K562 (cell line): ENCODE measurements around the gene DDHD1. TPM values are rescaled to one million over a fixed set of nuclear protein-coding genes. Genes with fewer than 3 reads are reported as not detected.

Experiments
- ATAC-seq: fragments of 200-7000 bp; cut with Tn5 transposase; 3 replicates; pipeline ENCODE4 v1.9.1; 2020; ENCODE audit warnings: moderate library complexity
- BruUV-seq: library from RNA; stranded (reverse); fragments of 400-500 nt; replicated peaks from 2 replicates; lab custom pipeline; 2021; lab: Mats Ljungman, UMichigan
- CTCF ChIA-PET: fragments of 300-600 bp; formaldehyde crosslinking; extraction: SDS; loops from one replicate; lab custom pipeline; 2021; ENCODE audit warnings: low intra/inter-chr PET ratio; lab: Yijun Ruan, JAX
- POLR2A ChIA-PET: fragments of 300-600, 350-650 bp; sonication (Branson Sonifier 250); formaldehyde crosslinking; extraction: SDS; loops from one replicate; lab custom pipeline; 2021; ENCODE audit warnings: antibody characterized with exemption, inconsistent platforms; lab: Yijun Ruan, JAX
- DNase-seq, 4 experiments: peaks; one replicate each; pipeline versions ENCODE4 v3.0.0 to v3.0.0-alpha.2; 2011 to 2018; ENCODE audit warnings: low spot score in 3 of 4, mixed read lengths in 3 of 4; ENCODE audit errors: extremely low read depth in 1 of 4
- FAIRE-seq: peaks from 2 replicates; lab custom pipeline; 2011; peaks lifted over from hg19 to GRCh38; lab: Jason Lieb, UNC
- H2AFZ ChIP-seq: 2 replicates; pipeline ENCODE4 v1.6.0; 2011; ENCODE audit warnings: low read depth, low read length, control low read depth, inconsistent platforms
- H3K27ac ChIP-seq: fragments of 200-600 bp; 3 replicates; pipeline ENCODE4 v1.8.0; 2011; ENCODE audit warnings: low read depth, mild to moderate bottlenecking, control low read depth, inconsistent platforms, low read length, moderate library complexity, mixed read lengths; ENCODE audit errors: extremely low read depth
- H3K27me3 ChIP-seq, 2 experiments: fragments of 300-600 bp in 1 of 2; 2 replicates in 1 of 2; 3 replicates in 1 of 2; pipeline versions ENCODE4 v1.6.0 to v1.8.0; 2011; ENCODE audit warnings: inconsistent platforms in 2 of 2, low read length in 2 of 2, mild to moderate bottlenecking in 1 of 2, mixed read lengths in 1 of 2, moderate library complexity in 1 of 2; ENCODE audit not compliant: control insufficient read depth in 2 of 2, insufficient read depth in 2 of 2
- H3K36me3 ChIP-seq: fragments of 300-600 bp; 3 replicates; pipeline ENCODE4 v1.8.0; 2011; ENCODE audit warnings: mild to moderate bottlenecking, low read length, inconsistent platforms; ENCODE audit not compliant: control insufficient read depth, insufficient read depth
- H3K4me1 ChIP-seq, 2 experiments: fragments of 200-600 bp in 1 of 2; replicated peaks in 1 of 2; 2 replicates in 1 of 2; 3 replicates in 1 of 2; pipeline versions ENCODE4 v1.5.1 to v1.8.0; 2011; ENCODE audit warnings: inconsistent platforms in 2 of 2, low read length in 2 of 2, mild to moderate bottlenecking in 1 of 2, mixed read lengths in 1 of 2, moderate library complexity in 1 of 2; ENCODE audit not compliant: control insufficient read depth in 2 of 2, insufficient read depth in 2 of 2
- H3K4me2 ChIP-seq: 2 replicates; pipeline ENCODE4 v1.6.1; 2011; ENCODE audit warnings: low read length, control low read depth, inconsistent platforms, mixed read lengths; ENCODE audit not compliant: insufficient read depth
- H3K4me3 ChIP-seq: fragments of 200-600 bp; sonication (generic), shearing (Covaris generic); 2 replicates; pipeline ENCODE4 v1.5.1; 2016; ENCODE audit warnings: control low read depth, inconsistent platforms
- H3K79me2 ChIP-seq: fragments of 200-600 bp; 3 replicates; pipeline ENCODE4 v1.8.0; 2011; ENCODE audit warnings: low read length, inconsistent platforms; ENCODE audit not compliant: control insufficient read depth, insufficient read depth
- H3K9ac ChIP-seq, 2 experiments: 2 replicates each; pipeline versions ENCODE4 v1.6.0 to v1.6.1; 2011; ENCODE audit warnings: low read depth in 2 of 2, low read length in 2 of 2, control low read depth in 1 of 2, inconsistent platforms in 1 of 2, mild to moderate bottlenecking in 1 of 2, mixed read lengths in 1 of 2; ENCODE audit not compliant: insufficient read depth in 1 of 2
- H3K9me1 ChIP-seq: one replicate; pipeline ENCODE4 v1.6.0; 2011; ENCODE audit warnings: inconsistent platforms, mild to moderate bottlenecking, low read length, moderate library complexity; ENCODE audit not compliant: control insufficient read depth, insufficient read depth
- H3K9me3 ChIP-seq: replicated peaks from 2 replicates; pipeline ENCODE4 v1.5.1; 2011; ENCODE audit warnings: low read depth, low read length, inconsistent platforms; ENCODE audit not compliant: control insufficient read depth, insufficient read depth
- H4K20me1 ChIP-seq: replicated peaks from 2 replicates; pipeline ENCODE4 v1.6.1; 2011; ENCODE audit warnings: low read length, inconsistent platforms, mixed read lengths; ENCODE audit not compliant: control insufficient read depth, insufficient read depth
- C11orf30 ChIP-seq: fragments of 450-650 bp; IDR thresholded peaks from 2 replicates; pipeline ENCODE4 v1.6.1; 2016; ENCODE audit warnings: low read depth, mild to moderate bottlenecking
- CBFA2T3 ChIP-seq: fragments of 450-650 bp; IDR thresholded peaks from 2 replicates; pipeline ENCODE4 v1.6.1; 2017
- FOXJ2 ChIP-seq: fragments of 200-800 bp; sonication (Bioruptor generic); IDR thresholded peaks from 2 replicates; pipeline ENCODE4 v1.6.1; 2016; ENCODE audit warnings: missing genetic modification characterization, missing compliant biosample characterization
- FOXK2 ChIP-seq, 2 experiments: fragments of 450-650 bp; IDR thresholded peaks in 1 of 2; conservative IDR thresholded peaks in 1 of 2; 2 replicates each; pipeline ENCODE4 v1.6.1; 2016; ENCODE audit warnings: low read depth in 2 of 2, mild to moderate bottlenecking in 1 of 2
- MAFF ChIP-seq: IDR thresholded peaks from 2 replicates; pipeline ENCODE4 v1.6.1; 2012; ENCODE audit warnings: low read length, improper control_type of control experiment
- MAFG ChIP-seq: fragments of 450-650 bp; conservative IDR thresholded peaks from 2 replicates; pipeline ENCODE4 v1.6.1; 2016; ENCODE audit warnings: missing genetic modification characterization, missing compliant biosample characterization
- PRDM10 ChIP-seq: fragments of 450-650 bp; IDR thresholded peaks from 2 replicates; pipeline ENCODE4 v1.6.1; 2018; ENCODE audit not compliant: partially characterized antibody
- PTBP1 ChIP-seq: fragments of 200-400 bp; formaldehyde crosslinking; IDR thresholded peaks from 2 replicates; pipeline ENCODE4 v1.6.1; 2017; ENCODE audit warnings: low read depth, low read length
- RNF219 ChIP-seq: fragments of 250-450 bp; sonication (Bioruptor Pico); IDR thresholded peaks from 2 replicates; pipeline ENCODE4 v1.5.0; 2022; ENCODE audit warnings: mild to moderate bottlenecking
- STAG1 ChIP-seq: sonication (generic); formaldehyde crosslinking; IDR thresholded peaks from 2 replicates; pipeline ENCODE4 v1.5.0; 2020; ENCODE audit warnings: missing genetic modification reagents, borderline replicate concordance
- TEAD4 ChIP-seq, 2 experiments: sonication (generic) in 1 of 2; formaldehyde crosslinking in 1 of 2; IDR thresholded peaks; 2 replicates each; pipeline versions ENCODE4 v1.6.1 to v1.8.0; 2012 to 2022; ENCODE audit warnings: borderline replicate concordance in 1 of 2, inconsistent platforms in 1 of 2, low read length in 1 of 2, mild to moderate bottlenecking in 1 of 2, missing genetic modification reagents in 1 of 2
- TFAM ChIP-seq: fragments of 250-450 bp; sonication (Bioruptor Pico); conservative IDR thresholded peaks from 2 replicates; pipeline ENCODE4 v1.5.0; 2021; ENCODE audit warnings: mild to moderate bottlenecking, moderate library complexity
- TFE3 ChIP-seq: fragments of 450-650 bp; formaldehyde crosslinking; IDR thresholded peaks from 2 replicates; pipeline ENCODE4 v1.4.0; 2020; ENCODE audit warnings: mild to moderate bottlenecking, mixed read lengths
- ZNF316 ChIP-seq: fragments of 450-650 bp; IDR thresholded peaks from 2 replicates; pipeline ENCODE4 v1.6.1; 2016
- ZNF57 ChIP-seq: fragments of 450-650 bp; formaldehyde crosslinking; IDR thresholded peaks from 2 replicates; pipeline ENCODE4 v1.4.0; 2020; ENCODE audit warnings: mild to moderate bottlenecking, moderate library complexity
- WGBS: fragments of 100-300 bp; shearing (Covaris generic); methylation state at CpG from one replicate; pipeline ENCODE4 v1.1.6; 2016; ENCODE audit warnings: low coverage, mixed read lengths; ENCODE audit not compliant: insufficient coverage; ENCODE audit errors: missing lambda C conversion rate; 5-methylcytosine and 5-hydroxymethylcytosine counted together
- in situ Hi-C: fragments of 300-500 bp; cut with MboI; formaldehyde crosslinking; loops from 4 replicates; pipeline ENCODE4 v1.15.0; 2018; ENCODE audit warnings: inconsistent platforms, mixed read lengths
- intact Hi-C: fragments of 100-400 bp; cut with micrococcal nuclease; formaldehyde crosslinking; loops from 2 replicates; pipeline ENCODE4 v1.14.2; 2022
- polyA plus RNA-seq, 8 experiments: library from polyadenylated mRNA; depleted of rRNA in 4 of 8; stranded (reverse) in 5 of 8; unstranded in 3 of 8; fragments of >200 nt; fragmentation: Nextera tagmentation in 2 of 8; fragmentation: Illumina TruSeq in 1 of 8; extraction: Ambion mirVana in 2 of 8; extraction: Trizol in 1 of 8; gene quantifications; 2 replicates each; pipeline versions ENCODE4 v1.2.1 to v1.2.3, GENCODE V29; 2011 to 2014; ENCODE audit warnings: inconsistent platforms in 1 of 8, missing spikeins in 1 of 8
- total RNA-seq, 7 experiments: library from RNA; depleted of rRNA in 6 of 7; stranded (reverse); fragments of >200 nt in 6 of 7; fragmentation: Illumina TruSeq in 2 of 7; extraction: Trizol in 2 of 7; gene quantifications; 2 replicates each; pipeline versions ENCODE4 v1.2.1 to v1.2.3, GENCODE V29; 2011 to 2021; ENCODE audit warnings: low replicate concordance in 1 of 7

Gene DDHD1
- total and polyA plus RNA-seq, 9 of the 15 experiments (the other 6 are each of a cell fraction or from before 2014, with no cell fraction given) = 1.2 to 12.3 (median 5.0) TPM

GRCh38 chr14:53128303-53129028 lies 24.7 kb downstream of the DDHD1 start:
- Histone ChIP-seq H3K4me3 (no peak overlapping the region), H3K9me3 (0 out of 2 replicates have a peak, but pooled peaks cover 1% of the 10 kb centered on the region), H2AFZ (no peak overlapping the region), H3K9me1 (no peaks in the 10 kb centered on the region), H4K20me1 (no peaks in the 10 kb centered on the region), H3K79me2 (peaks cover 20% of the 10 kb centered on the region), H3K9ac (no peak overlapping the region), H3K4me2 (no peak overlapping the region; the same call in 1 of the 2 replicates), H3K4me1 (peaks cover 0 to 5% of the 10 kb centered on the region in 2 experiments; a peak in 2 of 5 replicates), H3K36me3 (no peaks in the 10 kb centered on the region), H3K27ac (no peak overlapping the region), H3K27me3 (no peaks in the 10 kb centered on the region)
- BruUV-seq = no TSS peak
- DNase-seq = peak in 1 of 4 experiments; percentile 14
- 41% methylated on average over 2 of the region's 2 CpGs for WGBS
- in situ Hi-C loops (no loop called here), intact Hi-C loops (no loop called here)
- CTCF ChIA-PET = no interaction called here
- FAIRE-seq = no peak
- ATAC-seq = peak; percentile 66
- POLR2A ChIA-PET = no interaction called here
- 0 out of 2 replicates have a peak, but pooled peaks have one; percentile 44 for TF ChIP-seq C11orf30
- TF ChIP-seq STAG1 = no peak
- peak; percentile 96 for TF ChIP-seq ZNF57
- TF ChIP-seq FOXJ2 = no peak
- no peak for TF ChIP-seq FOXK2 (conservative IDR thresholded peaks at IDR 0.05 in 1 of 2, IDR thresholded peaks at IDR 0.05 in 1 of 2; ENCODE audit: low read depth in 2 of 2)
- no peak for TF ChIP-seq TEAD4 (IDR thresholded peaks at IDR 0.05; ENCODE audit: low read length)
- TF ChIP-seq TEAD4 (CRISPR knock-in tag; IDR thresholded peaks at IDR 0.05; ENCODE audit: borderline replicate concordance) = no peak
- no peak for TF ChIP-seq TFAM (CRISPR knock-in tag)
- TF ChIP-seq MAFG (tag) = no peak; the same call in 1 of the 2 replicates
- TF ChIP-seq PRDM10 = no peak
- no peak for TF ChIP-seq PTBP1
- TF ChIP-seq CBFA2T3 = peak; percentile 37
- TF ChIP-seq MAFF = 0 out of 2 replicates have a peak, but pooled peaks have one; percentile 5
- TF ChIP-seq RNF219 (CRISPR knock-in tag) = no peak
- TF ChIP-seq TFE3 (CRISPR knock-in tag) = no peak
- TF ChIP-seq ZNF316 = peak; percentile 26; the same call in 1 of the 2 replicates
